B cell (primary cell): ENCODE data around the gene KHK.

Source experiments
- CTCF ChIP-seq: fragments of 200-600 bp; IDR thresholded peaks from one replicate; pipeline ENCODE4 v1.8.0; 2022; ENCODE audit warnings: antibody characterized with exemption, mild to moderate bottlenecking
- EZH2 ChIP-seq: IDR thresholded peaks from 2 replicates; pipeline ENCODE4 v1.6.1; 2012; ENCODE audit warnings: borderline replicate concordance, low read depth, mild to moderate bottlenecking, moderate library complexity, low read length; ENCODE audit not compliant: insufficient read depth, poor library complexity, severe bottlenecking

- TF ChIP-seq CTCF (no peak), EZH2 (no peak)
Measured at GRCh38 chr2:27085673-27086089, 891 bp upstream of the KHK start.
